NCI-H146 treated with DMSO at 0.1 percent for 48 hours (cell line): ENCODE measurements around the gene EHHADH.
"Not testable (repeated sequence)": the region's sequence is repeated elsewhere in the genome, so short reads cannot be mapped to it uniquely, and the experiment has no call there.

ENCODE experiments used
- DNase-seq: peaks from one replicate; lab custom pipeline; 2025; ENCODE audit not compliant: unreplicated experiment; lab: John Stamatoyannopoulos, UW

The EHHADH gene

DNA sequence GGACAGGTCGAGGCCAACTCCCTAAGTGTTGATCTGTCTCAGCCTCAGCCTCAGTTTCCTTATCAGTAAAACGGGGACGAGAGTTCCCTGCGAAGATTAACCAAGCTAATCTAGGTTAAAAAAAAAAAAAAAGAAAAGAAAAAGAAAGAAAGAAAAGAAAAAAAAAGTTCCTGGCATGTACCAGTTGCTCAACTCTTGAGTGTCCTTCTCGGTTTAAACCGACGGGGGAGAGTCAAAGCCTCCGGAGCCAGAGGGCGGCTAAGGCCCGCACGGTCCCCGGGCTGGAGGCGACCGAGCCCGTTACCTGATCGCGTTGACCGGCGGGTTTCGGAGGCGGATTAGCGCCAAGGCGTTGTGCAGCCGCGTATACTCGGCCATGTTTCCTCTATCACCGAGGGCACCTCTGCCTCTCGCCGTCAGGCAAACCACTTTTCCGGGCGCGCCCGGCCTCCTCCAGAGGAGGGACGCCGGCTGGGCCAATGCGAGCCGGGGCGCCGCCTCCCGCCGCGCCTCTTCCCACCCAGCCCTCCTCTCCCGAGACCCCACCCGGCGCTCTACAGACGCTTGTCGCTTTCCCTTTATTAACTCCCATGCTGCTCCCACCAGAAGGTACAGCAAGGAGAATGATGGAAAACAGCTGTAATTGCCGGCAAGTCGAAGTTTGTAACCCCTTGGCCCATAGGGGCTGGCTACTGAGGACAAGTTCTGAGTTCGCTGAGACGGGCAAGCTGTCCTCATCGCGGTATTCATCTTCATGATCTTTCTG is at the start of gene EHHADH:
Gene EHHADH (minus strand): TSS at position 405 of the 766 bp plus-strand sequence. CDS start 27 bp downstream, at position 378.
- peak; percentile 27 for DNase-seq

- not testable (repeated sequence) for DNase-seq
Observed at GRCh38 chr3:185299918-185300426, 46.1 kb upstream of the EHHADH start.

GRCh38 chr3:185297867-185298266 is 44.0 kb upstream of the EHHADH start:
- DNase-seq: no peak

DNA sequence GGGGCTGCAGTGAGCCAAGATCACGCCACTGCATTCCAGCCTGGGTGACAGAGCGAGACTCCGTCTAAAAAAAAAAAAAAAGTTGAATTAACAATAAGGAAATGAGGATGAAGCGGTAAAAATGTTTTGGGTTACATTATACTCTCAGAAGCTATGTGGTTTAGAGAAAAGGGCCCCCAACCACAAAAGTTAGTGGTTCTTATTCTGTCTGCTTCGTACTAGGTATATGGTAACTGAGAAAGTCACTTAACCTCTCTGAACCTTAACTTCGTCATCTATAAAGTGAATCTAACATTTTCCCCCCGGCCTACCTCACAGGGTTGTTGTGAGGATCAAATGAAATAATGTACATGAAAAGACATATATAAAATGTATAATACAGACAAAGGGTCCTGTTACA is 38.4 kb upstream of the EHHADH start:
- no peak for DNase-seq

GRCh38 chr3:185290266-185290665 is 36.4 kb upstream of the EHHADH start:
- DNase-seq: no peak

DNA sequence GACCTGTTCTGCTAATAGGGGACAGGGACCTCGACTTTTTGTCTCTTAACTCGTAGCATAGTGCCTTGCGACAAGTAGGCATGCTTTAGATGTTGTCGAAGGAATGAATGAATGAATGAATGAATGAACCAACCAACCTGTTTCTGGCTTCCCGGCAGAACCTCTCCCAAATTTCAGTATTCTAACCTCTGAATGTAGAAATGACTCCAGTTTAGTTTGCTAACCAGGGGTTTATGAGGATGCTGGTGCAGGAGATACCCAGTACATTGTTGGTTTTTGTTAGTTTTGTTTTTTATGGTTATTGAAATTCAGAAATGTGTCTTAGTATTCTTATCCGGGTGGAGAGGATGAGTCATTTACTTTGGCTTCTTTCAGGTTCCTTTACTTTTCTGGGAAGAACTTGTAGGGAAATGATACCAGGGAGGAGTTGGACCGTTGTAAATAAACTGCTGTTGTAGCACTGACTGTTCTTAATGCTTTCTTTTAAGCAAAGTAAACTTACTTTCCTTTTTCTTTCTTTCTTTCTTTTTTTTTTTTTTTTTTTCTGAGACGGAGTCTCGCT is 29.6 kb upstream of the EHHADH start:
- DNase-seq: no peak

- DNase-seq: peak; percentile 93
Observed at GRCh38 chr3:185282696-185283373, 29.0 kb upstream of the EHHADH start.

DNA sequence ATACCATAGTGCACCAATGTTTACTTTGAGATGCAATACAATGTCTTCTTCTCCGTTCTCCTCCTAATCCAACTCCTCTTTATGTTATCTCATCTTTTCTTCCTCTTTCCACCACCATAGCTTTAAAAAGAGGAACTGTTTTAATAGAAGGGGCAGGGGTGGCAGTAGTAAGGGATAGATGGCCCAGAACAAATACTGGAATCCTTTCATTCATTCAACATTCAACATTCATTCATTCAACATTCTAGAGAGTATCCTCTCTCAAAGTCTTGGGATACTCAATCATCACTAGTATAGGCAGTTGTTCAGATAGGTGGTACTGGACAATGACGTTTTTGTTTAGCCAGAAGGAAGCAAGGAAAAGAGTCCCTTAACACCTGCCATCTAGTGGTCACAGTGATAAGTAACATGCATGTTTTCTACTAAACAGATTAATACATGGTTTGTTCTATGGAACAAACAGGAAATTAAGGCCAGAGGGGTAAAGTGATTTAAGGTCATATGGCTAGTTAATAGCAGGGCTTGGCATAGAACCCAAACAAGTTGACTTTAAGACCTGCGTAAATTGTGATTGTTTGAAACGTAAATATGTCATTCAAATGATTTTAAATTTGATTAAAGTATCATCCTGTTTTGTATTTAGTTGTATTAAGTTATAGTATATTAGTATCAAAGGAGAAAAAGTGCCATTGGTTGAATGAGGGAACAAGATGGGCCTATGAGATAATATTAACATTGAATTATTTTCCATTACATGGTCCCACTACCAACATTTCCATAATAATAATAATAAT is 26.9 kb upstream of the EHHADH start:
- DNase-seq: peak; percentile 18

- no peak for DNase-seq
Observed at GRCh38 chr3:185279587-185280138, 25.8 kb upstream of the EHHADH start.

DNA sequence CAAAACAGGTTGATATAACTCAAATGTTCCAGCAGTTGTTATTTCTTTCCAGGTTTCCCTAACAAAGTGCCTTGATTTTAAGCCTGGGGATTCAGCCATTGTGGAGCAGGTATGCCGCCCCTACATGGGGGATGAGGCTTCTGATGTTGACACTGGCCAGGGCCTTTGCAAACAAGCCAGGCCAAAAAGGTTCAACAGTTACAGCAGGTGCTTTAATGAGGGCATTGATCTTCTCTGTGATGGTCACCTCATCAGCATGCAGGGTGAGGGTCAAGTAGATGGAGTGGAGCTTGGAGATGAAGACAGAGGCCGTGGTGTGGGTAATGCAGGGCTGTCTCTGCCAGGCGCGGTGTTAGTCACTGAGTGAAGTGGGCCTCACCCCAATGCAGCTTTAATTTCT is 22.6 kb upstream of the EHHADH start:
- no peak for DNase-seq

DNA sequence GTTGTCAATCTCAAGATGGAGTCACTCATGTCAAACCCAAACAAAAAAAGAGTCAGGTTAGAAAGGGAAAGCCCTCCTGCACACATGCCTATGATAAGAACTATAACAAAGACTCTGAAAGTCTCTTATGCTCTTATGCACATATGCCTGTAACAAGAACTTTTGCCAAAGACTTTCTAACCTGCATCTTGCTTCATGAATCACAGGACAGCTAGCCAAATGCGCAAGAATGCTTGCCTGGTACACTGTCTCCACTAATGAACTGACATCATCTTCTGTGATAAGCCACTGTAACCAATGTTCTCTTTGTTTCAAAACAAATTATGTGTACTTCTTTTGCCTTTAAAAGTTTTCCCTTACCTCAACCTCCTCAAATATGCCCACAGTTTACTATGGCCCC is 18.2 kb upstream of the EHHADH start:
- DNase-seq: no peak

DNA sequence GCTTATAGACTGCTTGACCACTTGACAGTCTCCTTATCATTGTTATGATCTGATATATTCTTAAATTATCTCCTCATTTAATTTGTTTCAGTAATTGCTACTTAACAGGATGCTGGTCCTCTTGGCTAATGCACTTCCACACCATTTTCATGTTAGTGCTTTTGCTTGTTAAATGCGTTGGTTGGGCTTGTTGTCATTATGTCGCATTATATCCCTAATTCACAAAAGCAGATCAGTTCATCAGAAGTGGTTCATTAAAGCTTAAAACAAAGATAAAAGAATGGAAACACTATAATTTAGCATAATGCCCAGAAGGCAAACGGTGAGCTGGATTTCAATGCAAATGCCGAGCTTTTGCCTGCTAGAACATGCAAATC is 17.1 kb upstream of the EHHADH start:
- no peak for DNase-seq

DNA sequence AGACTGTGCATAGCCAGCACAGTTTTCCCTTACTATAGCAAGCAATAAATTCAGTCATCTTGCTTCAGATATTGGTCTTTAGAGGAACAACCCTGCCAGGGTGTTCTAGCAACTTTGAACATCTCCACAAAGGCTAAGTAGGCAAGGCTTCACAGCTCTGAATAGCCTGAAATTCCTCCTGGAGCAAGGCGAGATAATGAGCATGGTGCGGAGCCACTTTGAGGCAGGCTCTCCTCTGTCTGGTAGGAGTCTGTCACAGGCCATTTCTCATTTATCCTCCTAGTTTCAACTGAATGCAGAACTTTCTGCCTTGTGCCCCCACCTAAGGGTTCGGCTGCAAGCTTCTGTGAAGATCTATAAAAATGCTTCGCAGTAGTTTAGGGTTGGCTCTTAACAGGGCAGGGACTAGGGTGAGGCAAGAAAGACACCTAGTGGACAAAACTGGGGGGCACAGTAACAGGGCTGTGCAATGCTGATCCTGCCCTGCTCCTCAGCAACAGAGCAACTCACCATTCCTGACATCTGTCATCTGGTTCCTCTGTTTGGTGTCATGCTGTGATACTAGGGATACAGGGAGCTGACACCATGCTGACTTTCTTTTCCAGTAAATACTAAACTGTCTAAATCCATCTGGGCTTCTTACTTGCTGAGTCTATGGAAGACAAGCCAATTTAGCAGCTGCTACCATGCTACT is 16.6 kb upstream of the EHHADH start:
- DNase-seq: peak; percentile 26

DNA sequence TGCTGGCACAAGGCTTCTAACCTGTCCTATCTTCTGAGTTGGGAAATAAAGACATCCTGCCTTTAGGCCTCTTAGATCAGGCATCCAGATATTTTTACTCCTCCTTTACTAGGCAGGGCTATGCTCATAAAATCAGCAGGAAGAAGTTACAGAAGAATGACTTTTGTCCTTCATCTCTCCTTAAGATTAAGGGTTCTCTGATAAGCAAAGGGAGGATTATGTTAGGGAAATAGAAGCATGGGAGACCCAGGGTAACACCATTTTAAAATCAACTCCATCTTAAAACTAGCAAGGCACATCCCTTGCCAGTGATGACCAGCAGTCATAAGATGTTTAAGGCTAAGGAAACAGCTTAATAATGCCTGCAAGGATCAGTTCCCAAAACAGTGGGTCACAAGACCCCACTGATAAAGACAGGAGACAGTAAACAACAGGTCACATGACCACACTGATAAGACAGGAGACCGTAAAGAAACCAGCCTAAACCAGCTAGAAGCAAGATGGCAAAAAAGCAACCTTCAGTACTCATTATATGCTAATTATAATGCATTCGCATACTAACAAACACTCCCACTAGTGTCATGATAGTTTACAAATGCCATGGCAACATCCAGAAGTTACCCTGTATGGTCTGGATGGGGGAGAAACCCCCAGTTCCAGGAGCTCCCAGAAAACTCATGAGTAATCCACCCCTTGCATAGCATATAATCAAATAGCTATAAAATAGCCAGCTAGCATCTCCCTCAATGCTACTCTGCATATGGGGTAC is 14.5 kb upstream of the EHHADH start:
- DNase-seq: no peak

DNA sequence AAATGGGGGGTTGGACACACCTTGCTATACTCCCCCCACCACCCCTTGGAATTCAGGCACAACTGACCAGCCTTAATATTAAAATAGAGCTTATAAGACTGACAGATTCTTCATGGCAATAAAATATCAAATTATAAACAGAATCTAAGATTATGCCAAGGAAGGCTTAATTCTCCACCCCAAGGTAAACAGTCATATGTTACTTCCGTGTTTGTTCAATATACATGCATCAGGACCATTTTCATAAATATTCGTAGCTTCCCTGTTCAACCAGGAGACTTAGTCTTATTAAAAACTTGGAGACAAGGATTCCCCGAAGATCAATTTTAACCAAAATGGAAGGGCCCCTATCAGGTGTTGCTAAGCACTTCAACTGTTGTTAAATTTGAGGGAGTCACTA is 13.3 kb upstream of the EHHADH start:
- no peak for DNase-seq

- no peak for DNase-seq
Observed at GRCh38 chr3:185264849-185265553, 11.2 kb upstream of the EHHADH start.

DNA sequence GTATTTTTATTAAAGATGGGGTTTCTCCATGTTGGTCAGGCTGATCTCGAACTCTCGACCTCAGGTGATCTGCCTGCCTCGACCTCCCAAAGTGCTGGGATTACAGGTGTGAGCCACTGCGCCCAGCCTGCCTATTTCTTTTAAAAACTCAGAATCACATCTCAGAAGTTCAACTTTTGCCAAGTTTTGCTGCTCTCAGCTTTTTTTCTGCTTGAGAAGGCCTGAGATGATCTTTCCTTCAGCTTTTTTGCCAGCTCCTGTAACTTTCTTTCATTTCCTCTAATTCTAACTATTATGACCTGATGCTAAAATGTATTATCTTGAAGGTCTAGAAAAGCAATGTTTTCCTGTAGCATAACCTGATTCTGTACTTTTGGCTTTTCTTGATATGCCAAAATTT is 9.6 kb upstream of the EHHADH start:
- DNase-seq: no peak

- no peak for DNase-seq
Observed at GRCh38 chr3:185257334-185257733, 3.5 kb upstream of the EHHADH start.

DNA sequence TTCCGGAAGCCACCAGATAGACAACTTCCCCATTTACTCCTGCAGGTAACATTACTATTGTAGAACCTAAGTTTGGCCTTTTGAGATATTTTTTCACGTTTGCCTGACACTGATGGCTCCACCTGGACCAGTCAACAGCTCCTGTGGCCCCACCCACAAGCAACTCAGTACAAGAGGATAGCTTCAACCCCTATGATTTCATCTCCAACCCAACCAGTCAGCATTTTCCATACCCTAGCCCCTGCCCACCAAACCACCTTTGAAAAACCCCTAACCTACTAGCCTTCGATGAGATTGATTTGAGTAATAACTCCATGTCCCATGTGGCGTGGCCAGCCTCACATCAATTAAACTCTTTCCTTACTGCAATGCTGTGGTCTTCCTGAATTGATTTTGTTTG is 950 bp upstream of the EHHADH start:
- no peak for DNase-seq
